GM21528 (cell line): ENCODE data around the gene SHC1.
A peak's percentile ranks its signal among the peaks of the same experiment; 100 is the strongest.

Experiments used
- ATAC-seq: cut with Tn5 transposase; IDR thresholded peaks from one replicate; pipeline ENCODE4 v1.9.1; 2021; ENCODE audit warnings: mild to moderate bottlenecking, moderate library complexity; ENCODE audit not compliant: unreplicated experiment, low FRiP score

Gene SHC1

GRCh38 chr1:154941333-154942013 is 29.1 kb downstream of the SHC1 start:
- ATAC-seq: no peak

GRCh38 chr1:154940651-154941194 is 29.8 kb downstream of the SHC1 start:
- ATAC-seq: no peak

- no peak for ATAC-seq
These were observed 30.4 kb downstream of the SHC1 start for GRCh38 chr1:154940213-154940560.

- ATAC-seq: no peak
These were observed 31.7 kb downstream of the SHC1 start for GRCh38 chr1:154938604-154939399.

GRCh38 chr1:154937988-154938386 is 32.6 kb downstream of the SHC1 start:
- no peak for ATAC-seq

- peak; percentile 69 for ATAC-seq
These were observed 33.2 kb downstream of the SHC1 start for GRCh38 chr1:154937085-154937987.

GRCh38 chr1:154936555-154937084 is 33.9 kb downstream of the SHC1 start, which contains the start of gene PMVK:
Gene PMVK, minus strand, starts transcription at chr1:154936719. Its CDS starts 34 bp downstream, at chr1:154936685.
- ATAC-seq: peak; percentile 78

- ATAC-seq: no peak
These were observed 34.6 kb downstream of the SHC1 start for GRCh38 chr1:154935749-154936554.

- no peak for ATAC-seq
These were observed 36.1 kb downstream of the SHC1 start for GRCh38 chr1:154934358-154934948.

- ATAC-seq: no peak
These were observed 38.5 kb downstream of the SHC1 start for GRCh38 chr1:154931940-154932487.

GRCh38 chr1:154926201-154926600 is 44.3 kb downstream of the SHC1 start:
- no peak for ATAC-seq

- ATAC-seq: no peak
These were observed 45.0 kb downstream of the SHC1 start for GRCh38 chr1:154925335-154926170.

GRCh38 chr1:154923695-154924094 is 46.9 kb downstream of the SHC1 start:
- no peak for ATAC-seq

GRCh38 chr1:154913273-154913672 is 57.3 kb downstream of the SHC1 start:
- no peak for ATAC-seq

GRCh38 chr1:154912755-154913154 is 57.8 kb downstream of the SHC1 start:
- ATAC-seq: no peak
